CD1c-positive myeloid dendritic cell (primary cell): Measurements from ENCODE around the gene ZMYND10.

Experiments
- DNase-seq: peaks from one replicate; pipeline ENCODE4 v3.0.0-alpha.2; 2016; ENCODE audit errors: extremely low spot score

The ZMYND10 gene

DNA sequence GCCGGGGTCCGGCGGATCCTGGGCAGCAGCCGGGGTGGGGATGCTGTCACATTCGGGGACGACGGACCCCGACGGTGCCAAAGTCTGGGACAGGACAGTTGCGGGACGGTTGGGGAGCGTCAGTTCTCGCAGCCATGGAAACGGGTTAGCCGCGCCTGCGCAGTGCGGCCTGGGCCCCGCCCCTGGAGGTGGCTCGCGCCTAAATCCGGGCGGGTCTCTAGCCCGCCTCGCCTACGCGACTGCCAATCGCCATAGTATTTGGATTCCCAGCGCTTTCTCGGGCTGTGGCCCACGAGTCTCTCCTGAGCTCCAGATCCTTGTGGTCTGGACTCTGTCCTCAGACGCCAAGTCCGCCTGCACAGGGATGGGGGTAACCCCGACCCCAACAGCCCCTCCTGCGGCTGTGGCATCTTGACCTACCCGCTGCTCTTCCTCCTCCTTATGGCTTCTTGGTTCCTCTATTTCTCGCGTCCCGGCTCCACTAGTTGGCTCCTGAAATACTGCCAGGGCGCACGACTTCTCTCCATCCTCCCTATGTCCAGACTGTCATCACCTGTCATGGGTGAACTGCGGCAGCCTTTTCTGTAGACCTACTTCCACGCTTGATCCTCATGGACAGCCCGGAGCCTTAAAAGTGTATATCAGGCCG, at the start of gene ZMYND10:
ZMYND10 (minus strand) TSS at position 147 of the 649 bp plus-strand sequence. CDS start 153 bp downstream, outside the sequence.
- DNase-seq, result peak; percentile 91

GRCh38 chr3:50393061-50393460, 47.5 kb upstream of the ZMYND10 start:
- no peak for DNase-seq

GRCh38 chr3:50392101-50392715, 46.7 kb upstream of the ZMYND10 start:
- DNase-seq, result no peak

GRCh38 chr3:50390508-50391224, 45.1 kb upstream of the ZMYND10 start:
- no peak for DNase-seq

DNA sequence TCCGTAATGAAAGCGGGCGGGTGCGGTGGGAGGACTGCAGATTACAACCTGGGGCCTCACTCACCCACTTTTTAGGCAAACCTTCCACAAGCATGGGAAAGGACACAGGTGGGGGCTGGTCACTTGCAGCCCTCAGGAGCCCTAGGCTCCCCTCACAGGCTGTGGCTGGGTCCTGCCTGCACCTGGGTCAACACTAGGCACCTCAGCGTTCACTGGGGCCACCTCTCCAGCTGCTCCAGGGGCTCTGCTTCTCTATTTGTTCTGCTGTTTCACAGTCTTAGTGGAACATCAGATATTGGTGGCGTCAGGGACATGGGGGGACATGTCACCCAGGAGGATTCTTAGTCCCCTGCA, 43.9 kb upstream of the ZMYND10 start:
- DNase-seq, result no peak

DNA sequence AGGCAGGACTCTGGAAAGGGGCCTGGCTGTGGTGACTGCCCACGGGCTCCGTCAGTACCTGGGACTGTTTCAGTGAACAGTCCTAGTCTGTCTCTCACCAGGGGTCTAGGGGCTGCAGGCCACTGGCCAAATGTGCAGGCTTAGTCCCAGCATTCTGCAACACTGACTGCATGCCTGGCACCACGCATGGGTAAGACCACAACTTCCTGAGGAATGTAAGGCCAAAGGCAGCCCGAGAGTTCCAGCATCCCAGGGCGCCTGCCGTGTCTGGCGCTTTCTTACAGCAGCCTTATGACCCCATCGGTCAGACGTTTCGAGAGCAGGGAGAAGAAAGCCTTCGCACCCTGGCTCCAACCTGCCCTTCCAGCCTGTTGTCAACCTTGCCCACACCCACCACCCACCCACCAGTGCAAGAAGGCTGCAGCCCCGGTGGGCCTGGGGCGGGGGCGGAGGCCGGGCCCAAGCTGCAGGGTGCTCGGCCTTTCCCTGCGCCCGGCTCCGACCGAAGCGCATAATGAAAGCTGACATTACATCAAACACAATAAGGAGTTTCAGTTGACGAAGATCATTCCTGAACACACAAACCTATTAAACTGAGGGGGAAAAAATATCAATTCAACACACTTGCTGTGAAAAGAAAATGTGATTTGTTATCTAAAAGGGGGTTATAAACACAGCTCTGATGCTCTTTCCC, 43.3 kb upstream of the ZMYND10 start:
- DNase-seq, result no peak

GRCh38 chr3:50388016-50388719, 42.6 kb upstream of the ZMYND10 start:
- DNase-seq, result no peak

GRCh38 chr3:50385754-50386153, 40.2 kb upstream of the ZMYND10 start:
- no peak for DNase-seq

GRCh38 chr3:50383750-50384149, 38.2 kb upstream of the ZMYND10 start:
- DNase-seq, result no peak

DNA sequence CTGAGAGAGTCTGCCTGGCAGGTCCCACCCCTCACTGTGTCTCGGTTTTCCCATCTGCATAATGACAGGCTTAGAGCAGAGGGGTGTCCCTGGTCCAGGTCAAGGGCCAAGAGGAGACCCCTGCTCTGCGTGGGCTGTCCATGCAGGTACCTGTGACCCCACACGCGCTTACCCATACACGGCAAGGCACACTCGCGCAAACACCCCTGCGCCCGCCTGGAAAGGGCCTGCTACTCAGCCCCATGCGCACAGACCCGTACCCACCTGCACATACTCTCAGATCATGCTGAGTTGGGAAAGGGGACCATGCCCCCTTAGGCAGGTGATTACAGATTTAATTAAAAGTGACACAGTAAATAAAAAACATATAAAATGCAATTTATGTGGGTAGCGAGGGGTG, 37.2 kb upstream of the ZMYND10 start:
- DNase-seq, result no peak

DNA sequence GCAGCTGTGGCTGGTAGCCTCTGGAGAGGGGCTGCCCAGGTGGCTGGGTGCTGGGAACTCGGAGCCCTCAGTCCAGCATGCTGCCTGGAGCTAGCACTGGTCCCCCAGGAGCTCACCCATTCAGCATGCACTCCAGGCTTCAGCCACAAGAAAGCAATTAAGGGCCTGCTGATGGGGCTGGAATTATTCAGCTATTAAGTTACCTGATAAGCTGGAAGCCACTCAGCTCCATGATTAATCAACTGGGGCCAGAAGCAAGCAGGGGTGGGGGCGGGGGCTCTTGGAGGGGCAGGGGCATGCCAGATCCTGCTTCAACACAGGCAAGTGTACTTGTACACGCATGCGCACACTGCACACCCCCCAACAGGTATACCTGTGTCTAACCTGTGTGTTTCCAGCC, 35.9 kb upstream of the ZMYND10 start:
- DNase-seq, result no peak

DNA sequence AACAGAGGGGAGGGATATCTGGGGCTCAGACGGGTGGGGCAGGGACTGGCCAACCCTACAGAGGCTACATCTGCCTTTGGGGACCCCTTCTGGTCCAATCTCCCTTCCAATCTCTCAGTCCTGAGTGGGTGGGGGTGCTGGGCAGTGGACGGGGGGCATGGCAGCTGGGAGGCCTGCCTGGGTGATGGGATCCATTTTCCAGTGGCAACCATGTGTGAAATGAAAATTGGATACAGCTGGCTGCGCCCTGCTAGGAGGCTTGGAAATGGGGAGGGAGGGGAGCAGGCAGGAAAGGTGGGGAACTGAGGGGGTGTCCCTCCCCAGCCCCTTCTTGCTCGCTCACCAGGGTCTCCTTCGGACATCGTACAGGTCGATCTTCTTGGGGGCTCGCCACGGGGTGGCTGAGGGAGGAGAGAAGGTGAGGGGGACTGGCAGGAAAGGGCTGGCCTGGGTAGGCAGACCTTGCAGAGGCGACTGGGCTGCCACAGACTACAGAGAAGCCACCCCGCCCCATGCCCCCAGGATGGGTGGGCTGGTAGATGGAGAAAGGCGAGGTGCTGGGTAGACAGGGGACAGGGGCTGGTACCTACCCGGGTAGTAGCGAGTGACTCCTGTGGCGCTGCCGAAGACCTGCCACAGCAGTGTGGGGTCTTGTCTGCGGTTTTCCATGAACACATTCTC, 35.0 kb upstream of the ZMYND10 start:
- DNase-seq, result no peak

- DNase-seq, result no peak
Measured at GRCh38 chr3:50378757-50379156, 33.2 kb upstream of the ZMYND10 start.

DNA sequence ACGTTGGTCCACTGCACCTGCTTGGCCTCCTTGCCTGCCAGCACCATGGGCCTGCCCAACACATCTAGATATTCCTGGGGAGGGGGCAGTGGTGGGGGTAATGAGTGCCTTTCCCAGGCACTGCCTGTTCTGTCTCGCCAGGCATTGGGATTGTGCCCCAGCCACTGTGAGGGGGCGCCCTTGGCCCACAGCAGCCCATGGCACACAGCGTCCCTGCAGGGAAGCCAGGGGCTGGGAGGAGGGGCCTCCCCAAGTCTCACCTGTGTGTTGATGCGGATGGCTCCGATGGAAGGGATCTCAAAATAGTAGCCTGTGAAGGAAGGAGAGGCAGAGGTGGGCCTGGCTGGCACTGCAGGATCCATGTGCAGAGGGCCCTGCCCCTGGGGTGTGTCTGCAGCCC, 32.5 kb upstream of the ZMYND10 start:
- no peak for DNase-seq

DNA sequence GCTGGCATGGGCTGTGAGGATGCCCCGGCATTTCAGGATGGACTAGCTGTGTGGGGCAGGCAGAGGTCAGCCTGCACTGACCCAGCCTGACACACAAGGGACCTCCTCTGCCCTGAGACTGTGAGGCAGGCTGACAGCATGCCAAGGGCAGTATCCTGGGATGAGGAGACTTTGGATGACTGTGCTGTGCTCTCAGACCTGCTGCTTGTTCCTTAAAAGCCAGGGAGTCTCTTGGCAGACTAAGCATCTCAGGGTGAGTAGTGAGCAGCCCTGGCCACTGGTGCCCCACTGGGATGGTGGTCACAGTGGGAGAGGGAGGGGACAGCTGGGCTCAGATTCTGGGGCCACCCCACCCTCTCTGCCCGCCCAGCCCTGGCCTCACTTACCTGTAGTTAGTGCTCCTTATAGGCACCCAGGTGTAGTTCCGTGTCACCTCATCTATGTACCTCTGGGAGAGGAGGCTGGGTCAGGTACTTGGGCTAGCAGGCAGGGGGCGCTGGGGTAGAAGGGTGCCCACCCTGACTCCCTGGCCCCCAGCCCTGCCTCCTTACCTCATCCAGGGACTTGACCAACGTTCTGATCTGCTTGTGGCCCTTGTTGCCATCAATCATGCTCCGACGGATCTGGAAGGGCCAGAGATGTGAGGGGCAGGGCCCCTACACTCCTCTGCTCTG, 29.9 kb upstream of the ZMYND10 start:
- DNase-seq, result no peak

DNA sequence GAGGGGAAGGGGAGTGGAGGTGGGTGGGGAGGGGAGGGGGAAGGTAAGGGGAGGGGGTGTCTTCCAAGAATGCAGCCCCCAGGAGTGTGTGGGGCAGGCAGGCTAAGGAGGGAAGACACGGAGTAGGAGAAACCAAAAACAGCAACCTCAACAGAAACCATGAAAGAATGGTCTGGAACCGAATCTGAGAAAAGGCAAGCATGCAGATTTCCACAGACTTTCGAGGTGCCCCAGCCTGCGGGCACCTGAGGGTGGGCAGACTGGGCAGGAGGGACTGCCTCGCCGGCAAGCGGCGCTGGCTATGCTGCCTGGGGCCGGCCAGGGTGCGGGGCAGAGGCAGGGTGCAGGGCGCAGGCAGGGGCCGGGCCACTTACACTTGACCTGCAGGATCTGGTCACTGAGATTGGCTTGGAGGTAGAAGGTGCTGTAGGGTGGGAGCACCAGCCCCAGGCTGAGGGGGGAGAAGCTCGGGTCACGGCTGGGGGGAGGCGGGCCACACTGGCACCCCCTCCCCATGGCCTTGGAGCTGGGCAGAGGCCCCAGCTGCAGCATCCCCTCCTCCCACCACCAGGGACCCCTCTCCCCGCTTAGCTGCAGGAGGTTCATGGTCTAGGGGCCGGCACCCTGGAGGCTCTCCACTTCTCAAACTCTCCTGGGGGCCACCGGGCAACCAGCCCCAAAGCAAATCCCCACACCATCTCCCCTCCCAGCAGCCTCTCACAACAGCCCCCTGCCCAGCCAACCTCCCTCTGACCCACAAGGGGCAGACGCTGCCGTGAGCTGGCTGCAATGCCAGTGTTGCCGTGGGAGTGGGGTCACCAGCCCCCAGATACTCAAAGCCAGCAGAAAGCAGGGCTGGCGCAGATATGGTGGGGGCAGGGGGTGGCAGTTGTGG, 29.1 kb upstream of the ZMYND10 start:
- no peak for DNase-seq

DNA sequence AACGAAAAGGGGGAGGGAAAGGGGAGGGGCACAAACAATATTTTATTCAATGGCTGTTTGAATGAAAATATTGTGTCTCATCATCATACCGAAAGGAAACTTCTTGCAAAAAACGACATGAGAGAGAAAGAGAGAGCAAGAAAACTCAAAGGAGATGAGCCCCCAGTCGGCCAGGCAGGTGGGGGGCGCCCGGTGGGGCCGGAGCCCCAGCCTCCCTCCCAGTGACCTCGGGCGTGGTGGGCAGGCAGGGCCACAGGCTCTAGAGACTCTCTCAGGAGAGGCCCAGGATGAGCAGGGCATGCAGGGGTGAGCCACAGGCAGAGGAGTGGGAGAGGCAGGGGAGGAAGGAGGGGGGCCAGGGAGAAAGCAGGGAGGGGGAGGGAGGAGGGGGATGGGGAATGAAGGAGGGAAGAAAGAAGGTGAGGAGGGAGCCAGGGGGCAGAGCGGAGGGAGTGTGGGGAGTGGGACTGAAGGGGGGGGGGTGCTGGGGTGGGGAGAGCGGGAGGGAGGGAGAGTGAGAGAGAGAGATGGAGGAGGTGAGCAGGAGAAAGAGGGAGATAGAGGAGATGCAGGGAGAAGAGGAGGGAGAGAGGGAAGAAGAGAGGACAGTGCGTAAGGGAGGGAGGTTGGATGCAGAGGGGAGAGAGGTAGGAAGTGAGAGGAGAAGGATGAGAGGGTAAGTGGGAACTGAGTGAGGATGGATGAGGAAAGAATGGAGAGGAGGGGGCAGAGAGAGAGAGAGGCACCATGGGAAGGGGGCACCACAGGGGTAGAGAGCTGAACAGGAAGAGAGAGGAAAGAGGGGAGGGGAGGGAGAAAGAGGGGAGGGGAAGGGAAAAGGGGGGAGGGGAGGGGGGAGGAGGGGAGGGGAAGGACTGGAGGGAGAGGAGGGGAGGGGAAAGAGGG, 27.9 kb upstream of the ZMYND10 start:
- no peak for DNase-seq

DNA sequence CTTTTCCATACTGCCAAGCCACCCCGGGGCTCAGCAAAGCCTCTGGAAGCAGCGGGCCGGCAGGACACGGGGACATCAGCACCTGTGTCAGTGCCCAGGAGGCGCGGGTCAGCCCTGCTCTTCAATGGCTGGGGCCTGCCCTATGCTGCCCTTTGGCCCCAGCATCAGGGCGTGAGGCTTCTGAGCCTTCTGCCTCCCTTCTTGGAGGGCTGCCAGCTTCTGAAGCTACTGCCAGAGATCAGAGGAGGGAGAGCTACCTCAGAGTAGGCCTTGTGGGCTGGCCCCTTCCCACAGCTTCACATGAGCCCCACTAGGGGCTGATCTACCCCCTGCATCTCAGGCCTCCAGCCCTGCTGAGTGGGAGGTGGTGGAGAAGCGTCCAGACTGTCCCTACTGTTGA, 26.8 kb upstream of the ZMYND10 start:
- no peak for DNase-seq
